Measurements from ENCODE around the gene INMT.

INMT gene

GRCh38 chr7:30764030-30764975, 12.4 kb downstream of the INMT start:
- H3K4me3 ChIP-seq (ENCODE audit: insufficient read depth, low read depth, low read length): no peak overlapping the region
- no peak overlapping the region for H3K27ac ChIP-seq (ENCODE audit: insufficient read depth, low read depth, low read length, poor library complexity, severe bottlenecking)
- WGBS, 2 experiments: 81 to 84% methylated on average over 6 of the region's 6 CpGs
- no peaks in the 10 kb centered on the region for H3K4me1 ChIP-seq (ENCODE audit: control insufficient read depth, insufficient read depth, low read length)
- no peaks in the 10 kb centered on the region for H3K36me3 ChIP-seq (ENCODE audit: control insufficient read depth, insufficient read depth, low read length)
- H3K9me3 ChIP-seq (ENCODE audit: control insufficient read depth, low read length): no peaks in the 10 kb centered on the region
- H3K27me3 ChIP-seq (ENCODE audit: control insufficient read depth, insufficient read depth, low read length, poor library complexity, severe bottlenecking): peaks cover 4% of the 10 kb centered on the region

DNA sequence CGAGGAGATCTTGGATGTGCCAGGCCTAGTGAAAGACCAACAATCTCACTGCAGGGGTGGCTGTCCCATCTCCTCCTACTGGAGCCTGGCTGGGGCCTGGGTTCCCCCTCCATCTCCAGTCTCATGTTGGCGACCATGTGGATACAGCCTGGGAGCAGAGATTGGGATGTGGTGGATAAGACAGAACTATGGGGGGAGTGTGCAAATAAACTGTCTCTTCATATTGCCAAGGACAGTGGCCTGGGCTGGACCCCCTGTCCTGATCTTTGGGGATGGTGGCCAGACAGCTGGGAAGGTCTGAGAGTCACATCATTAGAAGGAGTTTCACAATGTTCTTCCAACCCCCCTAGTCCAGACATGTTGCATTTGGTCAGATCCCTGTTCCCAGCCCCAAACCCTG, 13.5 kb downstream of the INMT start:
- H3K4me1 ChIP-seq (ENCODE audit: control insufficient read depth, insufficient read depth, low read length): no peaks in the 10 kb centered on the region
- H3K9me3 ChIP-seq (ENCODE audit: control insufficient read depth, low read length): no peaks in the 10 kb centered on the region
- no peaks in the 10 kb centered on the region for H3K36me3 ChIP-seq (ENCODE audit: control insufficient read depth, insufficient read depth, low read length)
- no peak overlapping the region for H3K27ac ChIP-seq (ENCODE audit: insufficient read depth, low read depth, low read length, poor library complexity, severe bottlenecking)
- H3K27me3 ChIP-seq (ENCODE audit: control insufficient read depth, insufficient read depth, low read length, poor library complexity, severe bottlenecking): peaks cover 4% of the 10 kb centered on the region
- no peak overlapping the region for H3K4me3 ChIP-seq (ENCODE audit: insufficient read depth, low read depth, low read length)
- 93 to 97% methylated on average over 2 of the region's 2 CpGs for whole genome bisulfite sequencing, 2 experiments

- H3K9me3 ChIP-seq (ENCODE audit: control insufficient read depth, low read length): no peaks in the 10 kb centered on the region
- 56 to 59% methylated on average over 9 of the region's 9 CpGs for WGBS, 2 experiments
- H3K36me3 ChIP-seq (ENCODE audit: control insufficient read depth, insufficient read depth, low read length): no peaks in the 10 kb centered on the region
- H3K4me1 ChIP-seq (ENCODE audit: control insufficient read depth, insufficient read depth, low read length): peaks cover 7% of the 10 kb centered on the region
- peaks cover 4% of the 10 kb centered on the region for H3K27me3 ChIP-seq (ENCODE audit: control insufficient read depth, insufficient read depth, low read length, poor library complexity, severe bottlenecking)
- no peak overlapping the region for H3K27ac ChIP-seq (ENCODE audit: insufficient read depth, low read depth, low read length, poor library complexity, severe bottlenecking)
- H3K4me3 ChIP-seq (ENCODE audit: insufficient read depth, low read depth, low read length): peak overlapping the region; percentile 73
These were observed 18.9 kb downstream of the INMT start for GRCh38 chr7:30770845-30771173.

DNA sequence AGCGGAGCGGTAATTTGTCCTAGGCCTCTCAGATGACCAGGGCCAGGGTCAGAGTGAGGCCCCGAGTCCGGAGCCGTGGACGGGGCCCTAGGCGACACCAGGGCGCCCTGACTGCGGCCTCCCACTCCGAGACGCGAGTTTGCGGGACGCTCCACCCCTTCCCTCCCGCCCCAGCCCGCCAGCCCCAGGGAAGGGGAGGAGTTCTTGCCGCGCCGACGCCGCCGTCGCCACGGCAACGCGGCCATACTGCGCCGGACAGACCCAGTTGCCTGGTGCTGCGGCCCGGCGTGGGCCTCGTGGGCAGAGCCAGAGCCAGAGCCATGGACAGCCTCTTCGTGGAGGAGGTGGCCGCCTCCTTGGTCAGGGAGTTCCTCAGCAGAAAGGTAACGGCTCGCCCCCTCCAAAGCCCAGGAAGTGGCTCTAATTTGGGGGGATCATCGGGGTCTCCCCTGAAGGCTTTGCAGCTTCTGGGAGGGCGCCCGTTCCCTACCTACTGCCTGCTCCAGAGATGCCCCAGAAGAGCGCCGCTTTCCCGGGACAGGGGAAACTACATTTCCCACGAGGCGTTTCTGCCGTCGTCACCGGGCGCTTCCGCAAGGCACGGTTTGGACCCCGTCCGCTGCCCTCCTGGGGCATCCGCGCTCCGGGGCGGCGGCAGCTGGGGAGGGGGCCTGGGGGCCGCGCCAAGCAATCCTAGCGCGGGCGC, 19.4 kb downstream of the INMT start, which contains the start of gene MINDY4:
MINDY4 (plus strand) TSS at position 244 of the 706 bp plus-strand sequence; CDS start at position 321, 77 bp downstream.
- WGBS, 2 experiments: 2 to 3% methylated on average over 62 of the region's 62 CpGs

GRCh38 chr7:30771880-30772425, 20.0 kb downstream of the INMT start:
- 14 to 16% methylated on average over 15 of the region's 15 CpGs for WGBS, 2 experiments
- H3K9me3 ChIP-seq (ENCODE audit: control insufficient read depth, low read length): no peaks in the 10 kb centered on the region
- H3K4me1 ChIP-seq (ENCODE audit: control insufficient read depth, insufficient read depth, low read length): peaks cover 7% of the 10 kb centered on the region
- H3K27ac ChIP-seq (ENCODE audit: insufficient read depth, low read depth, low read length, poor library complexity, severe bottlenecking): peak overlapping the region; percentile 2
- H3K27me3 ChIP-seq (ENCODE audit: control insufficient read depth, insufficient read depth, low read length, poor library complexity, severe bottlenecking): no peaks in the 10 kb centered on the region
- peak overlapping the region; percentile 73 for H3K4me3 ChIP-seq (ENCODE audit: insufficient read depth, low read depth, low read length)
- H3K36me3 ChIP-seq (ENCODE audit: control insufficient read depth, insufficient read depth, low read length): no peaks in the 10 kb centered on the region

More for the DNA sequence above, 19.4 kb downstream of the INMT start, which contains the start of gene MINDY4:
- Histone ChIP-seq H3K4me3 (ENCODE audit: insufficient read depth, low read depth, low read length) (peak within 1 kb of the TSS; percentile 73), H3K27me3 (ENCODE audit: control insufficient read depth, insufficient read depth, low read length, poor library complexity, severe bottlenecking) (peaks cover 4% of the 10 kb centered on the region), H3K27ac (ENCODE audit: insufficient read depth, low read depth, low read length, poor library complexity, severe bottlenecking) (peak within 1 kb of the TSS; percentile 2), H3K36me3 (ENCODE audit: control insufficient read depth, insufficient read depth, low read length) (no peaks in the 10 kb centered on the region), H3K9me3 (ENCODE audit: control insufficient read depth, low read length) (no peaks in the 10 kb centered on the region), H3K4me1 (ENCODE audit: control insufficient read depth, insufficient read depth, low read length) (peaks cover 7% of the 10 kb centered on the region)

GRCh38 chr7:30772984-30773383, 21.0 kb downstream of the INMT start:
- no peak overlapping the region for H3K4me3 ChIP-seq (ENCODE audit: insufficient read depth, low read depth, low read length)
- H3K4me1 ChIP-seq (ENCODE audit: control insufficient read depth, insufficient read depth, low read length): peaks cover 7% of the 10 kb centered on the region
- H3K9me3 ChIP-seq (ENCODE audit: control insufficient read depth, low read length): no peaks in the 10 kb centered on the region
- 92% methylated on average over 6 of the region's 6 CpGs for WGBS, 2 experiments
- H3K27ac ChIP-seq (ENCODE audit: insufficient read depth, low read depth, low read length, poor library complexity, severe bottlenecking): no peak overlapping the region
- no peaks in the 10 kb centered on the region for H3K36me3 ChIP-seq (ENCODE audit: control insufficient read depth, insufficient read depth, low read length)
- H3K27me3 ChIP-seq (ENCODE audit: control insufficient read depth, insufficient read depth, low read length, poor library complexity, severe bottlenecking): no peaks in the 10 kb centered on the region

DNA sequence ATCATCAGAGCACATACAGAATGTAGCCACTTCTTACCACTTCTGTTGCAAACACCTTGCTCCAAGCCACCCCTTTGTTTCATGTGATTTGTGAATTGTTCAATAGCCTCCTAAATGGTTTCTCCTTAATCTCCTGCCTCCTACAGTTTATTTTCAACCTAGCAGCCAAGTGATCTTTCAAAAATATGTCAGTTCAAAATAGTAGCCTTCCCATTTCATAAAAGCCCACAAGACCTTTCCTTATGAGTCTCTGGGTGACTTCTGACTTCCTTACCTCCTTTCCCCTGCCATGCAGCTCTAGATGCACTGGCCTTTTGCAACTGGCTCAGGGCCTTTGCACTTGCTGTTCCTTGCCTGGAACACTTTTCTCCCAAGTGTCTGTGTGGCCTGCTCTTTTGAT, 24.1 kb downstream of the INMT start:
- Histone ChIP-seq H3K9me3 (ENCODE audit: control insufficient read depth, low read length) (no peaks in the 10 kb centered on the region), H3K36me3 (ENCODE audit: control insufficient read depth, insufficient read depth, low read length) (no peaks in the 10 kb centered on the region), H3K27me3 (ENCODE audit: control insufficient read depth, insufficient read depth, low read length, poor library complexity, severe bottlenecking) (no peaks in the 10 kb centered on the region), H3K4me1 (ENCODE audit: control insufficient read depth, insufficient read depth, low read length) (peaks cover 7% of the 10 kb centered on the region), H3K27ac (ENCODE audit: insufficient read depth, low read depth, low read length, poor library complexity, severe bottlenecking) (no peak overlapping the region), H3K4me3 (ENCODE audit: insufficient read depth, low read depth, low read length) (no peak overlapping the region)

DNA sequence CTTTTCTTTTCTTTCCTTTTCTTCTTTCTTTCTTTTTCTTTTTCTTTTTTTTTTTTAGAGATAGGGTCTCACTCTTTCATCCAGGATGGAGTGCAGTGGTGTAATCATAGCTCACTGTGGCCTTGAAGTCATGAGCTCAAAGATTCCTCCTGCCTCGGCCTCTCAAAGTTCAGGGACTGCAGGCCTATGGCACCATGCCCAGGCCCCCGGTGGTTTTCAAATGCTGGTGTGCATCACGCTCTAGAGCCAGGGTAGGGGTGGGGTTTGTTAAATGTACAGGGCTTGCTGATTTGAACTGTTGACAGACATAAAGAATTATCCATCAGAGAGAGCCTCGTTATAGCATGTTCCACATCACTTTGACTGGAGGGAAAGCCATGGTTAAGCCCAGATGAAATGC, 25.0 kb downstream of the INMT start:
- Histone ChIP-seq H3K4me1 (ENCODE audit: control insufficient read depth, insufficient read depth, low read length) (peaks cover 6% of the 10 kb centered on the region), H3K27ac (ENCODE audit: insufficient read depth, low read depth, low read length, poor library complexity, severe bottlenecking) (no peak overlapping the region)

GRCh38 chr7:30778255-30779025, 26.5 kb downstream of the INMT start:
- H3K27ac ChIP-seq (ENCODE audit: insufficient read depth, low read depth, low read length, poor library complexity, severe bottlenecking): no peak overlapping the region
- H3K36me3 ChIP-seq (ENCODE audit: control insufficient read depth, insufficient read depth, low read length): peaks cover 5% of the 10 kb centered on the region
- H3K9me3 ChIP-seq (ENCODE audit: control insufficient read depth, low read length): no peaks in the 10 kb centered on the region
- no peak overlapping the region for H3K4me3 ChIP-seq (ENCODE audit: insufficient read depth, low read depth, low read length)
- no peaks in the 10 kb centered on the region for H3K4me1 ChIP-seq (ENCODE audit: control insufficient read depth, insufficient read depth, low read length)
- H3K27me3 ChIP-seq (ENCODE audit: control insufficient read depth, insufficient read depth, low read length, poor library complexity, severe bottlenecking): no peaks in the 10 kb centered on the region
- 96 to 99% methylated on average over 15 of the region's 15 CpGs for WGBS, 2 experiments

More for the DNA sequence above, 25.0 kb downstream of the INMT start:
- Histone ChIP-seq H3K4me3 (ENCODE audit: insufficient read depth, low read depth, low read length) (no peak overlapping the region), H3K27me3 (ENCODE audit: control insufficient read depth, insufficient read depth, low read length, poor library complexity, severe bottlenecking) (no peaks in the 10 kb centered on the region), H3K36me3 (ENCODE audit: control insufficient read depth, insufficient read depth, low read length) (no peaks in the 10 kb centered on the region), H3K9me3 (ENCODE audit: control insufficient read depth, low read length) (no peaks in the 10 kb centered on the region)
- WGBS, 2 experiments: 93 to 96% methylated on average over 4 of the region's 4 CpGs

Measured in ectodermal cell (in vitro differentiated cells).